GM23338 (cell line): ENCODE results near the gene GCG. TPM values are rescaled to one million over a fixed set of nuclear protein-coding genes. Genes with fewer than 3 reads are reported as not detected.

ENCODE experiments used
- ATAC-seq: fragments of 200-7000 bp; cut with Tn5 transposase; 3 replicates; pipeline ENCODE4 v1.9.1; 2020
- DNase-seq: peaks from one replicate; pipeline ENCODE4 v3.0.0-alpha.2; 2015; ENCODE audit warnings: low spot score
- H2AFZ ChIP-seq: fragments of 200-600 bp; sonication (generic); 2 replicates; pipeline ENCODE4 v1.8.0; 2016; ENCODE audit warnings: antibody characterized with exemption, mild to moderate bottlenecking, moderate library complexity
- H3F3A ChIP-seq: fragments of 200-600 bp; sonication (generic); replicated peaks from 2 replicates; pipeline ENCODE4 v1.8.0; 2017; ENCODE audit warnings: antibody characterized with exemption, mixed run types, low read depth
- H3K27ac ChIP-seq: fragments of 200-600 bp; sonication (generic); 2 replicates; pipeline ENCODE4 v1.6.1; 2016; ENCODE audit warnings: low read depth
- H3K27me3 ChIP-seq: fragments of 200-600 bp; sonication (generic); 2 replicates; pipeline ENCODE4 v1.8.0; 2016; ENCODE audit warnings: mild to moderate bottlenecking, mixed run types, moderate library complexity; ENCODE audit not compliant: insufficient read depth
- H3K36me3 ChIP-seq: fragments of 200-600 bp; sonication (generic); 2 replicates; pipeline ENCODE4 v1.8.0; 2016; ENCODE audit warnings: mild to moderate bottlenecking; ENCODE audit not compliant: insufficient read depth
- H3K4me1 ChIP-seq: fragments of 200-600 bp; sonication (generic); 2 replicates; pipeline ENCODE4 v1.8.0; 2016; ENCODE audit warnings: mild to moderate bottlenecking, moderate library complexity; ENCODE audit not compliant: insufficient read depth
- H3K4me2 ChIP-seq: fragments of 200-600 bp; sonication (generic); 2 replicates; pipeline ENCODE4 v1.7.1; 2017; ENCODE audit warnings: mixed run types
- H3K4me3 ChIP-seq: fragments of 200-600 bp; sonication (generic); 2 replicates; pipeline ENCODE4 v1.6.1; 2016; ENCODE audit warnings: mixed run types
- H3K79me2 ChIP-seq: fragments of 200-600 bp; sonication (generic); replicated peaks from 2 replicates; pipeline ENCODE4 v1.8.0; 2017; ENCODE audit warnings: mild to moderate bottlenecking; ENCODE audit not compliant: insufficient read depth
- H3K9me2 ChIP-seq: fragments of 200-600 bp; sonication (generic); 2 replicates; pipeline ENCODE4 v1.8.0; 2017; ENCODE audit not compliant: insufficient read depth
- H4K20me1 ChIP-seq: fragments of 200-600 bp; sonication (generic); replicated peaks from 2 replicates; pipeline ENCODE4 v1.8.0; 2017; ENCODE audit warnings: mild to moderate bottlenecking; ENCODE audit not compliant: insufficient read depth
- H3K27ac Mint-ChIP-seq: 2 replicates; pipeline ENCODE4 v1.8.0; 2020; ENCODE audit warnings: inconsistent platforms, mild to moderate bottlenecking, moderate library complexity, mixed read lengths
- H3K27me3 Mint-ChIP-seq: 3 replicates; pipeline ENCODE4 v1.8.0; 2022; ENCODE audit warnings: low read depth, mild to moderate bottlenecking, moderate library complexity, mixed read lengths, inconsistent platforms; ENCODE audit not compliant: insufficient read depth, poor library complexity
- H3K36me3 Mint-ChIP-seq: 3 replicates; pipeline ENCODE4 v1.8.0; 2021; ENCODE audit warnings: low read depth, mild to moderate bottlenecking, inconsistent platforms, moderate library complexity, mixed read lengths
- H3K4me1 Mint-ChIP-seq: 3 replicates; pipeline ENCODE4 v1.8.0; 2020; ENCODE audit warnings: mild to moderate bottlenecking, inconsistent platforms, mixed read lengths
- H3K4me3 Mint-ChIP-seq: 3 replicates; pipeline ENCODE4 v1.8.0; 2021; ENCODE audit warnings: moderate library complexity, mild to moderate bottlenecking, inconsistent platforms, mixed read lengths
- H3K9me3 Mint-ChIP-seq: 3 replicates; pipeline ENCODE4 v1.8.0; 2020; ENCODE audit warnings: moderate library complexity, mild to moderate bottlenecking, inconsistent platforms, mixed read lengths
- CREB1 ChIP-seq: fragments of 250-450 bp; sonication (Bioruptor Pico); IDR thresholded peaks from 2 replicates; pipeline ENCODE4 v1.5.0; 2020; ENCODE audit warnings: low read depth, mild to moderate bottlenecking, moderate library complexity
- CTCF ChIP-seq, 2 experiments: fragments of 200-600 bp in 1 of 2; sonication (generic) in 1 of 2; conservative IDR thresholded peaks; 2 replicates each; pipeline versions ENCODE4 v1.5.1 to v1.6.1; 2016 to 2017; ENCODE audit warnings: antibody characterized with exemption in 2 of 2, low read depth in 2 of 2, mild to moderate bottlenecking in 2 of 2, moderate library complexity in 1 of 2
- ETS1 ChIP-seq: IDR thresholded peaks from 2 replicates; pipeline ENCODE4 v1.6.1; 2016; ENCODE audit warnings: antibody characterized with exemption
- EZH2 ChIP-seq: fragments of 200-600 bp; sonication (generic); IDR thresholded peaks from one replicate; pipeline ENCODE4 v1.8.0; 2017; ENCODE audit warnings: antibody characterized with exemption, mild to moderate bottlenecking, low read depth; ENCODE audit not compliant: unreplicated experiment
- EZH2phosphoT487 ChIP-seq: fragments of 200-600 bp; sonication (generic); IDR thresholded peaks from one replicate; pipeline ENCODE4 v1.8.1; 2018; ENCODE audit warnings: antibody characterized with exemption; ENCODE audit not compliant: unreplicated experiment
- REST ChIP-seq: IDR thresholded peaks from one replicate; pipeline ENCODE4 v1.6.1; 2018; ENCODE audit warnings: antibody characterized with exemption; ENCODE audit not compliant: unreplicated experiment
- STAT1 ChIP-seq: IDR thresholded peaks from one replicate; pipeline ENCODE4 v1.6.1; 2016; ENCODE audit warnings: antibody characterized with exemption; ENCODE audit not compliant: unreplicated experiment
- ZNF114 ChIP-seq: fragments of 250-450 bp; sonication (Bioruptor Pico); IDR thresholded peaks from 2 replicates; pipeline ENCODE4 v1.5.0; 2020; ENCODE audit warnings: mild to moderate bottlenecking, moderate library complexity
- ZNF462 ChIP-seq: fragments of 250-450 bp; sonication (Bioruptor Pico); IDR thresholded peaks from 2 replicates; pipeline ENCODE4 v1.5.0; 2020; ENCODE audit warnings: mild to moderate bottlenecking, moderate library complexity
- polyA plus RNA-seq: library from polyadenylated mRNA; unstranded; fragments of >200 nt; fragmentation: Nextera tagmentation; extraction: Ambion mirVana; gene quantifications from 2 replicates; pipeline ENCODE4 v1.2.1, GENCODE V29; 2016
- total RNA-seq: library from RNA; depleted of rRNA; stranded (reverse); fragments of >200 nt; shearing (Covaris generic); gene quantifications from 2 replicates; pipeline ENCODE4 v1.2.3, GENCODE V29; 2014

The GCG gene
- total and polyA plus RNA-seq, 2 experiments from 2014 or later: not detected

GRCh38 chr2:162115076-162115475 is 37.0 kb downstream of the GCG start:
- TF ChIP-seq STAT1 (no peak), REST (no peak)
- peaks cover 8% of the 10 kb centered on the region for H3K36me3 Mint-ChIP-seq
- Histone ChIP-seq H3K36me3 (no peaks in the 10 kb centered on the region; the same call in 1 of the 2 replicates), H4K20me1 (no peaks in the 10 kb centered on the region), H2AFZ (no peak overlapping the region), H3K79me2 (no peaks in the 10 kb centered on the region), H3K27ac (no peak overlapping the region), H3K27me3 (no peaks in the 10 kb centered on the region), H3K4me1 (0 out of 2 replicates have a peak, but pooled peaks cover 5% of the 10 kb centered on the region), H3F3A (no peaks in the 10 kb centered on the region), H3K9me2 (no peaks in the 10 kb centered on the region), H3K4me2 (no peak overlapping the region), H3K4me3 (no peak overlapping the region)
- DNase-seq (no peak), ATAC-seq (no peak)
- no peak overlapping the region for H3K27ac Mint-ChIP-seq
- no peaks in the 10 kb centered on the region for H3K27me3 Mint-ChIP-seq
- H3K4me3 Mint-ChIP-seq: no peak overlapping the region
- peaks cover 8% of the 10 kb centered on the region for H3K9me3 Mint-ChIP-seq
- H3K4me1 Mint-ChIP-seq: peaks cover 17% of the 10 kb centered on the region

- Mint-ChIP-seq H3K4me3 (no peak overlapping the region), H3K4me1 (peaks cover 17% of the 10 kb centered on the region), H3K27me3 (no peaks in the 10 kb centered on the region), H3K36me3 (peaks cover 8% of the 10 kb centered on the region), H3K27ac (no peak overlapping the region), H3K9me3 (peaks cover 8% of the 10 kb centered on the region)
- DNase-seq: no peak
- no peak overlapping the region for H2AFZ ChIP-seq
- no peak overlapping the region for H3K4me3 ChIP-seq
- H3K4me2 ChIP-seq: no peak overlapping the region
- H3K79me2 ChIP-seq: no peaks in the 10 kb centered on the region
- no peak overlapping the region for H3K27ac ChIP-seq
- no peaks in the 10 kb centered on the region for H3K27me3 ChIP-seq
- H3K9me2 ChIP-seq: no peaks in the 10 kb centered on the region
- no peaks in the 10 kb centered on the region; the same call in 1 of the 2 replicates for H3K36me3 ChIP-seq
- no peaks in the 10 kb centered on the region for H3F3A ChIP-seq
- H3K4me1 ChIP-seq: 0 out of 2 replicates have a peak, but pooled peaks cover 5% of the 10 kb centered on the region
- no peaks in the 10 kb centered on the region for H4K20me1 ChIP-seq
- ATAC-seq: no peak
- TF ChIP-seq ZNF114 (CRISPR knock-in tag) (no peak), CTCF (conservative IDR thresholded peaks at IDR 0.05; ENCODE audit: low read depth in 2 of 2) (no peak), STAT1 (no peak), EZH2phosphoT487 (no peak), ETS1 (no peak), CREB1 (CRISPR knock-in tag) (no peak), EZH2 (no peak), ZNF462 (no peak)
Measured at GRCh38 chr2:162114271-162114670, 37.8 kb downstream of the GCG start.
